NCI-H187 treated with DMSO at 0.1 percent for 48 hours (cell line): ENCODE measurements around the gene XYLT1.

Experiments
- DNase-seq: peaks from one replicate; lab custom pipeline; 2025; lab: John Stamatoyannopoulos, UW

The XYLT1 gene

GRCh38 chr16:17457997-17458396, 12.8 kb downstream of the XYLT1 start:
- DNase-seq, result no peak

GRCh38 chr16:17457513-17457912, 13.2 kb downstream of the XYLT1 start:
- DNase-seq, result no peak

DNA sequence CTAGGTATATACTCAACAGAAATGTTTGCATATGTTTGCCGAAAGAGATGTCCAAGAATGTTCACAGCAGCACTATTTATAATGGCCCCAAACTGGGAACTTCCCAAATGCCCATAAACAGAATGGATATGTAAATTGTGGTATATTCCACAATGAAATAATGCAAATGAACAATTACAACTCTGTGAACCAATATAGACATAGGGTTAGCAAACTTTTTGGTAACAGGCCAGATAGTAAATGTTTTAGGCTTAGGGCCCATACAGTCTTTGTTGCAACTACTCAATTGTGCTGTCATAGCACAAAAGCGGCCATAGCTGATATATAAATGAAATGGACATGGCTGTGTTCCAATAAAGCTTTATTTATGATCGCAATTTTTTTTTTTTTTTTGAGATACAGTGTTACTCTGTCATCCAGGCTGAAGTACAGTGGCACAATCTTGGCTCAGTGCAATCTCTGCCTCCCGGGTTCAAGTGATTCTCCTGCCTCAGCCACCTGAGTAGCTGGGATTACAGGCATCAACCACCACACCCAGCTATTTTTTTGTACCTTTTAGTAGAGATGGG, 16.5 kb downstream of the XYLT1 start:
- DNase-seq, result no peak

- no peak for DNase-seq
Observed at GRCh38 chr16:17453364-17454038, 17.3 kb downstream of the XYLT1 start.

DNA sequence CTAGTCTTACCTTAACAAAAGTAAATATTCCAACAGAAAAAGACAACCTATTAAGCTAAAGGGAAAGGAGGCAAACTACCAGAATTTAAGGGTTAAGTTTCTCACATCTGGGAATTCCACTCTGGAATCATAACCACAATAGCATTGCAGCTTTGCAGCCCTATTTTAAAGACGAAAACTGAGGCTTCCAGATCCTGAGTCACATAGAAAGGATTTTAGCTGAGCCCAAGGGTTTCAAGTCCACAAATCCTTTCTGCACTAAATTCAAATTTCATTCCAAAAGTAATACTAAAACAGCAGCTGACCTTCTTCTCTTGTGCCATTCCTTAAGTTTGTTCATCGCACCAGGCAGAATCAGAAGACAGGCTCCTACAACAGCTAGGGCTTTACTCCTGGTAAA, 17.8 kb downstream of the XYLT1 start:
- no peak for DNase-seq

- DNase-seq, result no peak
Observed at GRCh38 chr16:17451843-17452242, 18.9 kb downstream of the XYLT1 start.

DNA sequence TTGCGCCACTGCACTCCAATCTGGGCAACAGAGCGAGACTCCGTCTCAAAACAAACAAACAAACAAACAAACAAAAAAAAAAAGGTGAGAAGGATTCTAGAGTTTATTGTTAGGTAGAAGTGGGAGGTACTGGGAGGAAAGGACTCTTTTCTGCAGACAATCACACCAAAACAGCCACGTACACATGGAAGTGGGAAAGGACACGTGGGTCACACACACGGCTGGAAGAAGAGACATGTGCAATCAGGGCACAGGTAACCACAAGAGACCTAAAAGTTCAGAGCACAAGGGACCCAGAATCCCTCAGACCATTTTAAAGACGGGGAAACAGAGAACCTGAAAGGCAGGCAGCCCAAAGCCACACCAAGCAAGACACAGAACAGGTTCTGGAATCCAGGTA, 20.5 kb downstream of the XYLT1 start:
- no peak for DNase-seq

GRCh38 chr16:17448640-17449638, 21.8 kb downstream of the XYLT1 start:
- no peak for DNase-seq

- no peak for DNase-seq
Observed at GRCh38 chr16:17447101-17447569, 23.6 kb downstream of the XYLT1 start.

GRCh38 chr16:17446661-17447060, 24.1 kb downstream of the XYLT1 start:
- no peak for DNase-seq

- DNase-seq, result no peak
Observed at GRCh38 chr16:17445421-17445820, 25.3 kb downstream of the XYLT1 start.

DNA sequence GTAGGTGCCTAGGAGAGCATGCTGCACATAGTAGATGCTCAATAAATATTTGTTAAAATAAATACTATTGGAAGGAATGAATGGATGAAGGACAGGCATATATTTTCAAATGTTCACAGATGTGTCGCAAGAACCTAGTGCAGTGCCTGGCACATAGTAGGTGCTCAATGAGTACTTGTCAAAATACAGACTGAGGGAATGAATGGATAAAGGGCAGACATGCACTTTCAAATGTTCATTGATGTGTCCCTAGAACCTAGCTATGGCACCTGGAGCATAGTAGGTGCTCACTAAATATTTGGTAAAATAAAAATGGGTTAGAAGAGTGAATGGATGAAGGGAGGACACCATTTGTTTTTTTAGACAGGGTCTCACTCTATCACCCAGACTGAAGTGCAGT, 26.1 kb downstream of the XYLT1 start:
- DNase-seq, result no peak

DNA sequence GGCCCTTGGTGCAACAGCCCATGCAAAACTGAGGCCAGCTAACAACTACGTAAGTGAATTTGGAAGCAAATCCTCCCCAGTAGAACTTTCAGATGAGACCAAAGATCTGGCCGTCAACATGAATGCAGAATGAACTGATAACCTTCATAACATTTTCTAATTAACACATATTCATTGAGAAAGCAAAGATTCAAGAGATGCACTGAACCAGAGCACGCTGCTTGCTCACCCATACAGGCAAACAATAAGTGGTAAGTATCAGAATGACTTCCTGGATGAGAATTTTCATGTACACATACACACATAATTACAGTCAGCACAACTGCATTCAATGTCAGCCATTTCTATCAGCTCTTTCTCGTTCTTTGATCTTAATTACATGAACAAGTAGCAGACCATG, 30.6 kb downstream of the XYLT1 start:
- no peak for DNase-seq

- DNase-seq, result no peak
Observed at GRCh38 chr16:17439580-17439979, 31.2 kb downstream of the XYLT1 start.

- no peak for DNase-seq
Observed at GRCh38 chr16:17437981-17438380, 32.8 kb downstream of the XYLT1 start.

GRCh38 chr16:17437127-17437720, 33.5 kb downstream of the XYLT1 start:
- no peak for DNase-seq

- no peak for DNase-seq
Observed at GRCh38 chr16:17435318-17435717, 35.4 kb downstream of the XYLT1 start.

- DNase-seq, result no peak
Observed at GRCh38 chr16:17433577-17434451, 36.9 kb downstream of the XYLT1 start.

GRCh38 chr16:17432901-17433576, 37.7 kb downstream of the XYLT1 start:
- DNase-seq, result no peak

- DNase-seq, result no peak
Observed at GRCh38 chr16:17431968-17432625, 38.7 kb downstream of the XYLT1 start.
